D721Med (cell line): ENCODE data around the gene LRCOL1.

Experiments
- DNase-seq: peaks from one replicate; pipeline ENCODE4 v3.0.0; 2011; ENCODE audit warnings: low spot score; ENCODE audit not compliant: insufficient read length
- FAIRE-seq: peaks from 2 replicates; lab custom pipeline; 2011; peaks lifted over from hg19 to GRCh38; lab: Jason Lieb, UNC
- TF ChIP-seq, protein P1 (sequence below): IDR thresholded peaks from 2 replicates; pipeline ENCODE4 v1.5.1; 2012; ENCODE audit warnings: mild to moderate bottlenecking, control low read depth; ENCODE audit not compliant: insufficient read depth; ENCODE audit errors: missing control alignments

Gene LRCOL1

GRCh38 chr12:132608231-132609171, 1.9 kb downstream of the LRCOL1 start:
- TF ChIP-seq, protein P1, sequence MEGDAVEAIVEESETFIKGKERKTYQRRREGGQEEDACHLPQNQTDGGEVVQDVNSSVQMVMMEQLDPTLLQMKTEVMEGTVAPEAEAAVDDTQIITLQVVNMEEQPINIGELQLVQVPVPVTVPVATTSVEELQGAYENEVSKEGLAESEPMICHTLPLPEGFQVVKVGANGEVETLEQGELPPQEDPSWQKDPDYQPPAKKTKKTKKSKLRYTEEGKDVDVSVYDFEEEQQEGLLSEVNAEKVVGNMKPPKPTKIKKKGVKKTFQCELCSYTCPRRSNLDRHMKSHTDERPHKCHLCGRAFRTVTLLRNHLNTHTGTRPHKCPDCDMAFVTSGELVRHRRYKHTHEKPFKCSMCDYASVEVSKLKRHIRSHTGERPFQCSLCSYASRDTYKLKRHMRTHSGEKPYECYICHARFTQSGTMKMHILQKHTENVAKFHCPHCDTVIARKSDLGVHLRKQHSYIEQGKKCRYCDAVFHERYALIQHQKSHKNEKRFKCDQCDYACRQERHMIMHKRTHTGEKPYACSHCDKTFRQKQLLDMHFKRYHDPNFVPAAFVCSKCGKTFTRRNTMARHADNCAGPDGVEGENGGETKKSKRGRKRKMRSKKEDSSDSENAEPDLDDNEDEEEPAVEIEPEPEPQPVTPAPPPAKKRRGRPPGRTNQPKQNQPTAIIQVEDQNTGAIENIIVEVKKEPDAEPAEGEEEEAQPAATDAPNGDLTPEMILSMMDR = no peak
- FAIRE-seq = no peak

GRCh38 chr12:132606927-132607326, 3.5 kb downstream of the LRCOL1 start:
- no peak for FAIRE-seq
- TF ChIP-seq, protein P1 = no peak
- no peak for DNase-seq

More at GRCh38 chr12:132608231-132609171, 1.9 kb downstream of the LRCOL1 start:
- DNase-seq = no peak

GRCh38 chr12:132606466-132606865, 3.9 kb downstream of the LRCOL1 start:
- TF ChIP-seq, protein P1 = no peak
- FAIRE-seq = no peak
- no peak for DNase-seq

DNA sequence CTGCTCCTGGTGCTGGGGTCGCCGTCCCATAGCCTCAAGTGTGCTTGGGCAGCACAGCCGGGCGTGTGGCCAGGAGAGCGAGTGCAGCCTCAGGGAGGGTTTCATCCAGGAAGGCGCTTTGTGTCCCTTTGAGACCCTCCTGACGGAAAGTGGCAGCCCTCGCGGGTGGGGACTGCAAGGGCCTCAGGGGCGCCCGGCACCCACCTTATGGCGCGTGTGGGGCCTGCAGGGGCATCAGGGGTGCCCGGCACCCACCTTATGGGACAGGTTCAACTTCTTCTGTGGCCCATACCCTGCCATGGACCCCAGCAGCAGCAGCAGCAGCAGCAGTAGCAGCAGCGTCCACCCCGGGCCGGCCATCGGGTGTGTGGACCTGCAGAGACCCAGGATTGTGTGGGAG, 4.5 kb downstream of the LRCOL1 start:
- TF ChIP-seq, protein P1 = no peak
- no peak for FAIRE-seq
- DNase-seq = no peak

DNA sequence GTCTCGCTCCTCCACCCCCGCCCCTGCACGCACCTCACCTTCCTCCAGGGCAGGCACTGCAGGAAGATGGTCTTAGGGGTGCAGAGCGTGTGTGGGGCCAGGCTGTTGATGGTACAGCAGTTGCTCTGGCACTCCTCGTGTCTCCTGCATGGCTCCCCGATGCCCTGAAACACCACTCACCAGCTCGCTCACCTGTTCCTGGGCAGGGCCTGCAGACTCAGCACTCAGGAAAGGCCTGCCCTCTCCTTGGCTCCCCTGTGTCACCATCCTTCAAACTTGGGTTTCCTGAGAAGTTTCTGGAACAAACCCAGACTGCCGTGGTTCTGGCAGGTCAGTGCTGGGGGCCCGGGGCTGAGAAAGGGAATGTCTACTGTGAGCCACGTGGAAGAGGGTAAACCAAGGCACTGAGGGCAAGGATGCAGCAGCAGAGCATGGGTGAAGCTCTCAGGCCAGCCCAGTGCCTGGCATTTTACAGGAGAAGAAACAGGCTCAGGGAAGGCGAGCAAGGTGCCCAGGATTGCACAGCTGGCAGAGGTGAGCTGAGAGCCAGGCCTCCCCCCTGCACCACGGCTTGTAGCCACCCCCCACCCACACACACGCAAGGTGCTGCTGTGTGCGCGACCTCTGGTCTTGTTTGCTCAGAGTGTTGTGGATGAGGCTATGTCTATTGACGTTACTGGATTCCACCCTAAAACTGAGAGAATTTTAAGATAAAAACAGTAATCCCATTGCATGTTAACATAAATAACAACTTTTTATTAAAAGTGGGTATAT, 5.5 kb downstream of the LRCOL1 start:
- no peak for DNase-seq
- TF ChIP-seq, protein P1 = no peak
- FAIRE-seq = no peak

DNA sequence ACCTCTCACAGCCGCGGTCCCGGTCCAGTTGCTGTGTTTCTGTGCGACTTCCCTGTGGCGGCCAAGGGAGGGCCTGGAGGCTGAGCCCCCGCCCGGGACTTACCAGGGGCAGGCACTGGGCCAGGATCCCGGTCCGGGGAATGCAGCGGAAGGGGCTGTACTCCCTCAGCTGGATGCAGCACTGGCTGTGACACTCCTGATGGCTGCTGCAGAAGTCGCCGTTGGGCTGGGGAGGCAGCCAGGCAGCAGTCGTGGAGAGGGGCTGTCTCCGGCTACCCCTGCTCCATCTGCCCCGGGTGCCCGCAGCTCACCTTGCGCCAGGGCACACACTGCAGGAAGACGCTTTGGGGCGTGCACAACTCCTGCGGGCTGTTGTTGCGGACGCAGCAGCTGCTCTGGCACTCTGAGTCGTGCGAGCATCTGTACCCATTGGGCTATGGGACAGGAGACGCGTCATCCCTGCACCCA, 6.2 kb downstream of the LRCOL1 start:
- FAIRE-seq (no peak), DNase-seq (no peak)
- TF ChIP-seq, protein P1 = no peak
